GM19372 (cell line): ENCODE results near the gene LHX1.
A peak's percentile ranks its signal among the peaks of the same experiment; 100 is the strongest.

Experiments
- ATAC-seq: cut with Tn5 transposase; IDR thresholded peaks from one replicate; pipeline ENCODE4 v1.9.1; 2021; ENCODE audit warnings: mild to moderate bottlenecking, low read depth, moderate library complexity; ENCODE audit not compliant: unreplicated experiment

LHX1 gene

DNA sequence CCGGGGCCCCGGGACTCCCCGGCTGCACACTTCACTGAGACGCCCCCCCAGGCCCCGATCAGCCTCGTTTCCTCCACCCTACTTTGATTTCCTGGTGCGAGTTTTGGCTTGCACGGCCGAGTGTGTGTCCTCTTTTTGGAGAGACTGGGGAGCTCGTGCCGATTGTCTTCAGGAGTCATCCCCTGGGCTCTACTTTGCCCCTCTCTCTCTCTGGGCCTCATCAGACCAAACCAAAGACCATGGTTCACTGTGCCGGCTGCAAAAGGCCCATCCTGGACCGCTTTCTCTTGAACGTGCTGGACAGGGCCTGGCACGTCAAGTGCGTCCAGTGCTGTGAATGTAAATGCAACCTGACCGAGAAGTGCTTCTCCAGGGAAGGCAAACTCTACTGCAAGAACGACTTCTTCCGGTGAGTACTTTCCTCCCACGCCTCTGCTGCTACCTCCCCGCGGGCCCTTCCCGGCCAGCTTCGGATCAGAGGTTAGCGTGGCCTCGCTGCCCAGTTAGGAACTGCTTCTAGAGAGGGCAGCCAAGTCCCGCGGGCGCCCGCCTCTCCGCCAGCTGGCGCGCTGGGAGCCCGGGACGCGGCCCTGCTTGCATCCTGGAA is 787 bp downstream of the LHX1 start:
- ATAC-seq, result no peak

DNA sequence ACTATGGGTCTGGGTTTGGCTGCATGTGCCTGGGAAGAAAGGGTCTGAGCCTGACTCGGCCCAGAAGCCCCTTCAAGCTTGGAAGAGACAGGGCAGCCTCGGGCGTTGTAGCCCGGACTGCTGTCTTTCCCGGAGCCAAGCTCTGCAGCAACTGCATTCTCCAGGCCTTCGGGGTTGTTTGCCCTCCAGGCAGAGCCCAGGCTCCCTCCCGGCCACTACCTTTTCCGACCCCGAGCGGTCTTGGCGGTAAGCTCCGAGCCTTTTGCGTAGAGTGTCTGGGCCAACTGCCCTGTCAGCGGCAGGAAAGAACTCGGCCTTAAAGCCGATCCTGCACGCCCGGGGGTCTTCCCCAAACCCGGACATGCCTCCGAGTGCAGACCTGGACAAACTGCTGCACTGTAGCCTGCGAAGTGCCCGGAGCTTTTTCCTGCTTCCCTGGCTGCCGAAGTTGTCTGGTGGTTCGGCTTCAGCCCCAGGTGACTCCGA is 1.3 kb downstream of the LHX1 start:
- no peak for ATAC-seq

DNA sequence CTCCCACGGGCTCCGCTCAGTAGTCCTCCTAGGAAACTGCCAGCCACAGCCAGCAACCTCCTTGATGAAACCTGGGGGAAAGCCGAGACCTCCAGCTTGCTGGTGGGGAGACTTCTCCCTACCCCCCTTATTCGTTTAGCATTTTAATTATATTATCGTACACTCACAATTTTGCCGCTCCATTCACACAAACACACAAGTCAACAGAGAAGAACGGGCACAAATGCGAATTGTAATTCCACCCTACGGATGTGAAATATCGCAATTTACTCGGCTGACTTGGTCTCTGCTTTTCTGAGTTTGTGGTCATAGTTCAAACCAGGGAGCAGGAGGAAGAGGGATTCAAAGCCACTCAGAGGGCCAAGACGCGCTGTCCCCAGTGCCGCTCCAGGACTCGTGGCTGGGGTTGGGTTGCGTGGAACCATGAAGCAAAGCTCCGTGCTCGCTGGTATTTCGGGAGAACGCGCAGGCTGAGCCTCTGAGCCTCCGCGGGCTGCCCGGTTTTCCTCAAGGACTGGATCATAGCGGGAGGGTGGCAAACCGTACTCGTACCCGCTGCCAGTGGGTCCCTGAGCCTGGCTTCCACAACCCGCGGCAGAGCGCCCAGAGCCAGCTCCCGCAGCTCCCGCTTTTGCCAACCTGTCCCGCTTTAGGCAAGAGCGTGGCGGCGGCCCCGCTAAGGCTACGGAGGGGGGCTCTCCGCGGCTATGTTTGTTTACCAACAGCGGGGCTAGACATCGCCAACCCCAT is 2.0 kb downstream of the LHX1 start:
- ATAC-seq, result no peak

DNA sequence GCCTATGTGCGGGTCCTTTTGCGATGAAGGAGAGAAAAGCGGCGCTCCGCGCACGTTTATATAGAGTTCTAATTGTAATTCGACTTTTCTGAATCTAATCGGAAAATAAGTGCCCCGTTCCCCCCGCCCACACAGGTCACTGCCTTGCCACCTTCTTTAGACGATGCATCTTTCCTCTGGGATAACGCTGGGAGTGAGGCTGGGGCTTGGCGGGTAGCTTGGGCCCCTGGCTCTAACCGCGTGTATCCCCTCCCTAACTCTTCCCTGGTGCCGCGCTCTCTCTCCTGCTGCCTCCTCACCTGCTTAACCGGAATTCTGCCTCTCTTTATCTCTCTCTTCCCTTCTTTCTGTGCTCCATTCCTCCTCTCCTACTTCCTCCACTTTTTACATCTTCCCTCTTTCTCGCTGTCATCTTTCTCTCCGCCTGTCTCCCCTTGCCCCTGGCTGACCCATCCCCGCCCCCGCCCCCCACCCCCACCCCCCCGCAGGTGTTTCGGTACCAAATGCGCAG is 2.6 kb downstream of the LHX1 start:
- no peak for ATAC-seq

DNA sequence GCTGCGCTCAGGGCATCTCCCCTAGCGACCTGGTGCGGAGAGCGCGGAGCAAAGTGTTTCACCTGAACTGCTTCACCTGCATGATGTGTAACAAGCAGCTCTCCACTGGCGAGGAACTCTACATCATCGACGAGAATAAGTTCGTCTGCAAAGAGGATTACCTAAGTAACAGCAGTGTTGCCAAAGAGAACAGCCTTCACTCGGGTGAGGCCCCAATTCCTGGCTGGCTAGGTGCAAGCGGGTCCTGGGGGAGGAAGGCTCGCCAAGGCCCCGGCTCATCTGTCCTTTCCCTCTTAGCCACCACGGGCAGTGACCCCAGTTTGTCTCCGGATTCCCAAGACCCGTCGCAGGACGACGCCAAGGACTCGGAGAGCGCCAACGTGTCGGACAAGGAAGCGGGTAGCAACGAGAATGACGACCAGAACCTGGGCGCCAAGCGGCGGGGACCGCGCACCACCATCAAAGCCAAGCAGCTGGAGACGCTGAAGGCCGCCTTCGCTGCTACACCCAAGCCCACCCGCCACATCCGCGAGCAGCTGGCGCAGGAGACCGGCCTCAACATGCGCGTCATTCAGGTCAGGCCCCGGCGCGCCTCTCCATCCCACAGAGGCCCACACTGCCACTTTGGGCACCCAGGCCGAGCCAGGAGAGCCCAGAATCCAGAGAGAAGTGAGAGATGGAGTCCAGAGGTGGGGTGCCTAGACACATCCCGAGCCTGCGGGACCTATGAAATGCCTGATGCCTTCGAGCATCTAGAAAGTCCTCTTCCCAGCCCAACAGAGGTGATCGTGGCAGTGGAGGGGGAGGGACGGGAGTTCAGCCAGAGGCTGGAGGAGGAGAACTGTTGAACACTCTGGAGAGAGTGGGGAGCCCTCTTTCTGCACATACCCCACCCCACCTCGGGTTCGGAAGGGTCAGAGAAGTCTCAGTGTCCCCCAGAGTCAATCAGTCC is 3.3 kb downstream of the LHX1 start:
- ATAC-seq, result no peak

DNA sequence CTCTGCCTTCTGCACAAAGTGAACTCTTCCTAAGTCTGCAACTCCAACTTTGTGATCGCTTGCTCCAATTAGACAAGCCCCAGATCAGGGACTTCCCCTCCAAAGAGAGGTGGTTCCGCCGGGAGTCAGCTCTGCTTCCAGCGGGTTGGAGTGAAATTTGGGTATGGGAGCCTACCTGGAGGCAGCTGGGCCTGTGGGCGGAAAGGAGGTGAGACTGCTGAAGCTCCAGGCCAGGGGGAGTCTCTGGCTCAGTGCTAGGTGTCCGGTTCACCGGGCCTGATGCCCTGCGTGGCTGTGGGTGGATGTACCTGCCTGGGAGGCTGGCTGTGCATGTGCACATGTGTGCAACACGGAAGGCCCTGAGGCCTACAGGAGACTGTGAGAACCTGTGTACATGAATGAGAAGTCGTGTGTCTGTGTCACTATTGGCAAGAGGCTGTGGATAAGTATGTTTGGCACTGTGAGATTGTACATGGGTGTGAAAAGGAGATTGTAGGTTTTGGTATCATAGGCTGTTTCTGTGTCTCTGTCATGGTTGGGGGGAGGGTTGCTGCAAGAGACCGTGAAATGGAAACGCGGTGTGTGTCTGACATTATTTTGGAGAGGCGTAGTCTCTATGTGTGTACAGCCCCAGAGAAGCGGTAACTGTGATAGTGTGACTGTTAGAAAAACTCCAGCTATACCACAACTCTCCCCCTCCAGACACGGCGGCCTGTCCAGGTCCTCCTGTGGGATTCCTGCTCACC is 4.2 kb downstream of the LHX1 start:
- ATAC-seq, result no peak

DNA sequence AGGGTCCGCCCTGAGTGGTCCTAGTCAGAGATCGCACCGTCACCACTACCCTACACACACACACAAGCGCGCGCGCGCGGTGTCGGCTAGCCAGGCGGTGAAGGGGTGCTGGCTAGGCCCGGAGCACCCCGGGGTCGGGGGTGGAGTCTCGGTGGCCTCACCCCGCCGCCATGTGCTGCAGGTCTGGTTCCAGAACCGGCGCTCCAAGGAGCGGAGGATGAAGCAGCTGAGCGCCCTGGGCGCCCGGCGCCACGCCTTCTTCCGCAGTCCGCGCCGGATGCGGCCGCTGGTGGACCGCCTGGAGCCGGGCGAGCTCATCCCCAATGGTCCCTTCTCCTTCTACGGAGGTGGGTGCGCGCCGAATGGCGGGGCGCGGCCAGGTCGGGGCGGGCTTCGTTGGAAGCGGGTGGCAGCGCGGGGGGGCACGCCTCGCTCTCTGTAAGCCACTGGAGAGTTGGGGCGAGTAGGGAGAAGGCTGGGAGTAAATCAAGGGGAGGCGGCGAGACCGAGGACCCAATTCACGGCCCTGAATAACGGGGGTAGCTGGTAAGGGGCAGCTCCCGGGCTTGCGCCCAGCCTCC is 4.8 kb downstream of the LHX1 start:
- ATAC-seq, result no peak

DNA sequence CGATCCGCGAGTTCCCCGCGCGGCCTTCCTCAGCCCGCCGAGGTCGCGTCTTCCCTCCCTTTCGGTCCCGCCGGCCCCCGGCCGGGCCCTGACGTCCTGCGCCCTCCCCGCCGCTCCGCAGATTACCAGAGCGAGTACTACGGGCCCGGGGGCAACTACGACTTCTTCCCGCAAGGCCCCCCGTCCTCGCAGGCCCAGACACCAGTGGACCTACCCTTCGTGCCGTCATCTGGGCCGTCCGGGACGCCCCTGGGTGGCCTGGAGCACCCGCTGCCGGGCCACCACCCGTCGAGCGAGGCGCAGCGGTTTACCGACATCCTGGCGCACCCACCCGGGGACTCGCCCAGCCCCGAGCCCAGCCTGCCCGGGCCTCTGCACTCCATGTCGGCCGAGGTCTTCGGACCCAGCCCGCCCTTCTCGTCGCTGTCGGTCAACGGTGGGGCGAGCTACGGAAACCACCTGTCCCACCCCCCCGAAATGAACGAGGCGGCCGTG is 5.4 kb downstream of the LHX1 start:
- ATAC-seq, result no peak

DNA sequence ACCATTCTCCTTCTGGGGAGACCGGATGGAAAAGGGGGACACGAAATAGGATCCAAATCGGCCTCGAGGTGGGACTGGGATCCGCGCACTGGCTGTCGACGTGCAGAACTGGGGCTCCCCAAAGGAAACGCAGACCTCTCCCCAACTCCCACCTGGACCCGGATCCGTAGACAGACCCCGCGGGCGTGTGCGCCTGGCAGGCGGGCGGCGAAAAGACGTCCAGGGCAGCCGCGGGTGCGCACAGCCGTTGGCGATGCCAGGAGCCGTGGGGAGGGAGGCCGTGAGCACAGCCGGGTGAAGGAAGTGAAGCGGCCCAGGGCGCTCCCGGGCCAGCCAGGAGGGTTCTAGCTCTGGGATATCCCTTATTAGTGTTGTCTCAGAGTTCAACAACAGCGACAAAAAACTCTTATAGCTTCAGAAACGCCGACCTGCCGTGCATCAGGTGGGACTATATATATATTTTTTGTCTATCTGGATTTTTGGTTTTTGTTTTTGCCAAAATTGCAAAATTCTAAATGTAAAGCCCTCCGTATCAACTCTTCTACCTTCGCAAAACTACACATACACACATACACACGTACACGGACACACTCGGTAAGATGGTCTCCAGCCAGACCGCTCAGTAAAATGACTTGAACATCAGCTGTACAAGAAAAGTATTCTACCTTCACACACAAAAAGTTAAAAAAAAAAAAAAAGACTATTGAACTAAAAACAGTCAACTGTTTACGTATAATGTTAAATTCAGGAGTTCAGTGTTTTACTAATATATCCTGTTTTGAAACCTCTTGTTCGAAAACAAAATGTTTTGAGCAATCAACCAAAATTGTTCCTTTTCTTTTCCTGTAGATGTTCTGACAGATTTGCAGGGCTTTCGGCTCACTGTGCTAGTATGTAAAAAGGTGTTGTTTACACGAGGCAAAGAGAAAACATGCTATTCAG is 6.2 kb downstream of the LHX1 start:
- ATAC-seq, result no peak

DNA sequence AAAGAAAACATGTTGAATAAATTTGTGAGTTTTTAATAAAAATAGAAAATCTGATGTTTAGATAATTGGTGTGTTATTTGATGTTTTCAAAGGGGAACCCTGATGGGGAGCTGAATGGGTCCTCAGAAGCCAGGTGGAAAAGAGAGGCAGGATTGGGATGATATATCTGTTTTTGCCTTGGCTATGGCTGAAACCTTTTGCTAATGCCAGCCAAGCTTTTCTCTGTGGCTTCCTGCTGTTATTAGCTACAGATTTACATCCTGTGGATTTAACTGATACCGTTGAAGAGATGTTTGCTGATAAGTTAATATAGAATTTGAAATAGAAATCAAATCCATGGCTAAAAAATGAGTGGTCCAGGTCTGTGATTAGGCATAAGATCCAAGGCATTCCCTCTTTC is 7.3 kb downstream of the LHX1 start:
- no peak for ATAC-seq

DNA sequence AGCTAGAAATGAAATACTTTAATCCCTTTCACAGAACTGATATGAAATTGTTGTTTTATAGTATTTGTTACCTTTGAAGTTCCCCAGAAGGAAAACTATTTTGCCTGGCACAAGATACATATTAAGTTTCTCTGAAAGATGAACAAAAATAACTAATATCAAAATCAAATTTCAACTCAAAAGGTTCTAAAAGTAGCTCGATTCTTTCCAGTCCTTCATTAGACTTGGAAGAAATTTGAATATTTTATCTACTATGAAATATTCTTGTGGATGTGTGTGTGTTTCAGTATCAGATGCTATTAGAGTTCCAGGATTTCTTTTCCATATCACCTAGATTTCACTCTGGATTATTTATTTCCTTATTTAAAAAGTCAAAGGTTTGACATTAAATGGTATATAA is 7.9 kb downstream of the LHX1 start:
- no peak for ATAC-seq

DNA sequence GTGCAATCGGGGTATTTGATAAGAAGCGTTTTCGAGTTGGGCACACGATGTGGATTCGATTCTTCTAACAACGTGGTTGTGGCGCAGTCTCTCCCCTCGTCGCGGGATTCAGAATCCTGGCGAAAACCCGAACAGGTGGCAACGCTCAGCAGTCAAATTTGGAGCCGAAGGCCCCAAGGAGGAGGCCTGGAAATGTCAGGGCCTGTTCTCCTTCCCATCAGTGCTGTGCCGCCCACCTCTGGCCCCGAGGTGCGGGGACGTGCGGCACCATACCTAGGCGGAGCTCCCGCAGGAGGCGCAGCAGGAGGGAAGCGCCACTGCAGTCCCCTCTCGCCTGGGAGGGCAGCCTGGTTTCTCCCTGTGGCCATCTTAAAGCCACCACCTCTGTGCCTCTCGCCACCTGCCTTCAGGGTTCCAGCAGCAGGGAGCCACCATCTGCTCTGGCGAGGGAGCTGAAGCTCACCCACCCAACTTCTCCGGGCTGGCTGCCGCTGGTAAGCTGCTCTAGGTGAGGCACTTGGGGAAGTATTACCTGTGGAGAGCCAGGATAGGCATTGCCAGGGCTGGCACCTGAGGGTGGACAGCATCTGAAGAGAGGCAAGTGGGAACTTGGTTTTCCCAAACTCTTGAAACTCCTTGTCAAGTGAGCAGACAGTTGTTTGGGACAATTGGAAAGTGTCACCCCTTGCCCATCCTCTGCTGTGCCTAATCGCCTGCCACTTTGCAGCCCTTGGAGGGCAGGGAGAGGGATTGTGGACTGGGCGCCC is 8.9 kb downstream of the LHX1 start:
- ATAC-seq, result no peak

DNA sequence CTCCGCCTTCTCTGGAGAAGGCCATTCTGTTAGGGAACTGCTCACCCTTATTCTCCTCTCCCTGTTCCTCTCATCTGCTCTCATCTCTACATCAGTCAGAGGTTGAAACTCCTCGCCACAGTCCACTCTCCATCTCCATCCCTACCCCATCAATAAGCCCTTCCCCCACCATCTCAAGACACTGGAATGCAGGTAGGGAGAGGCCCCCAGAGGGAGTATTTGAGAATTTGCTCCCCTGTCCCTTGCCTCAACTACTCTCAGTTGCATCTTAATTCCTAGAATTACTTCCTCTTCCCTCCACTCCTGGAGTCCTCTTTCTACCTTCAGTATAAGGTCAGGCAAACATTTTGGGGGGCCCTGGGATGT is 9.4 kb downstream of the LHX1 start:
- no peak for ATAC-seq

DNA sequence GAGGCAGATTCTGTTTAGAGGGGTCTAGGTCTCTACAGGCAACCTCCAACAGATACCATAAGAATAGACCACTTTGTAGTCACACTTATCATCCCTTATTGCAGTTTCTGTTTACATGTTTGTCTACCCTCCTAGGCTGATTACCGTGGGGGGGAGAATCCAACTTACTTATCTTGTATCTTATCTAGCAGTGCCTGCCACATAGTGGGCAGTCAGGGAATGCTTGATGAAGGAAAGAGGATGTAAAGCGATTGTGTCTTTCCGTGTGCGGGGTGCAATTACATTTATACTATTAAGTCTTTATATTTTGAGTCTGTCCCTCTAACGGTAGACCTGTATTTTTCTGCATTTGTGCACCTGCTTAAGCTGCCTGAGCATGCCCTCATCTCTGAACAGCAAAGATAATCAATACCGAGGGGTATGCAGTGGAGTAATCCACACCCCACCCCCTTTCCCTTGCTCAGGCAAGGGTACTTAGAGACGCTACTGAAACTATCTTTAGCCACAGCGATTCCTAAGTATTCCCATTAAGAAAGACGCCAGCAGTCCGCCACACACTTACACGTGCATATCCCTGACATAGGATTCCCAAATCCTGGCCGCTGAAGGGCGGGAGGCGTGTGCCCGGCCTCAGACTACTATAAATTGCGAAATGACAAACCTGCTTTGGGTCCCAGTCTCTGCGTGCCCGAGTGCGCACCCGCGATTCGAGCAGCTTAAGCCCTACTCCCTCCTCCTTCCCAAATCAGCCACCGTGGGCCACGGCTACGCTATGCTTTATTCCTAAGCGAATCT is 10.8 kb downstream of the LHX1 start:
- no peak for ATAC-seq

DNA sequence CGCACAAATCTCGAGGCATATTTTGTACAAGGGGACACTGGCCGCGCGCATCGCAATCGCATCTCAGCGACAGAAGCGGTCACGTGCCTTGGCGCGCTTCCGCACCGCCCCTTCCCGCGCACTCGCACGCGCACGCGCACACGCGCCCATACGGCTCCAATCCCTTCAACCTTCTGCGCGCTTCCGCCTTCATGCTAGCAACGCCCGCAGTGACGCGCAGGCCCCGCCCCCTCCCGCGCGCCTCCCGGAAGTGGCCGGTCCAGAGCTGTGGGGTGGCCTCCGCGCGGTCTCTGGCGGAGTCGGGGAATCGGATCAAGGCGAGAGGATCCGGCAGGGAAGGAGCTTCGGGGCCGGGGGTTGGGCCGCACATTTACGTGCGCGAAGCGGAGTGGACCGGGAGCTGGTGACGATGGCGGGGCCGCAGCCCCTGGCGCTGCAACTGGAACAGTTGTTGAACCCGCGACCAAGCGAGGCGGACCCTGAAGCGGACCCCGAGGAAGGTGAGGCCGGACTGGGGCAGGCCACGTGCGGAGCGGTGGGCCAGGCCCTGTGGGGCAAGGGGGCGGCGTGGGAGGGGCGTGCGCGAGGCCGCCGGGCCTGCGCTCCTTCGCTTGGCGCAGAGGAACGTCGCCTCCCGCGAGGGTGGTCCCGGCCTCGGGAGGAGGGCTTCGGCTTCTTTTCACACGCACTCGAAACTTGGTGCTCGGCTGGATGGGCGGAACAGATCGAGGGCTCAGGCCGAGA is 11.6 kb downstream of the LHX1 start, which contains the start of gene AATF:
AATF (plus strand) TSS at position 238 of the 744 bp plus-strand sequence; CDS start at position 410, 172 bp downstream.
- peak; percentile 95 for ATAC-seq

DNA sequence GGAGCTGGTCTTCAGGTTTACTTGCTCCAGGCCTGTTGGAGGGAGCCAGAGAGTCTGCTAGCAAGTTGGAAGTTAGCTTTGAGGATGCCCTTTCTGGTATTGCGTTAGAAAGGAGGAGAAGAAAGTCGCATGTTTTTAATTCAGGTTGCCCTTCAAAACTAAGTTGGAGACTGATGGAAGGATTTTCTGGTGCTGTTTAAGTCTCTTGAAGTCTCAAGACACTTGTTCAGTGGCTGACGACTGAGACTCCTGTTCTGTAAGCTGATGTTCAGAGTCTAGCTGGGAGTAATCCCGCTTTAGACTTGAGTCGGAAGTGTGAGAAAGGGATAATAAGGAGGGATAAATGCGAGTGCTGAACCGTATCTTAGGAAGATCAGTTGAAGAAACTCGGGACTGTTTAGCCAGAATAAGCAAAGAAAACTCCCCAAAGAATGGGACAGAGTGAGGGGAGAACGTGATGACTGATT is 12.2 kb downstream of the LHX1 start:
- ATAC-seq, result no peak
